Left forelimb (tissue), 1 donor: ENCODE data around the gene ZDHHC14.

Experiments
- DNase-seq: peaks from one replicate; pipeline ENCODE4 v3.0.0-alpha.2; 2018; ENCODE audit warnings: low spot score

Gene ZDHHC14

GRCh38 chr6:157668713-157669112 is 287.7 kb downstream of the ZDHHC14 start:
- DNase-seq = no peak

GRCh38 chr6:157669323-157669722 is 288.3 kb downstream of the ZDHHC14 start:
- no peak for DNase-seq

- DNase-seq = peak; percentile 85
Measured at GRCh38 chr6:157669747-157670216, 288.8 kb downstream of the ZDHHC14 start.

- DNase-seq = no peak
Measured at GRCh38 chr6:157670466-157671186, 289.6 kb downstream of the ZDHHC14 start.

- DNase-seq = no peak
Measured at GRCh38 chr6:157672726-157673412, 291.9 kb downstream of the ZDHHC14 start.

- no peak for DNase-seq
Measured at GRCh38 chr6:157673596-157673995, 292.6 kb downstream of the ZDHHC14 start.

- no peak for DNase-seq
Measured at GRCh38 chr6:157674061-157674460, 293.1 kb downstream of the ZDHHC14 start.

- DNase-seq = no peak
Measured at GRCh38 chr6:157675831-157676230, 294.8 kb downstream of the ZDHHC14 start.

GRCh38 chr6:157676241-157676640 is 295.3 kb downstream of the ZDHHC14 start:
- DNase-seq = no peak

GRCh38 chr6:157677235-157677634 is 296.2 kb downstream of the ZDHHC14 start:
- no peak for DNase-seq

- DNase-seq = no peak
Measured at GRCh38 chr6:157679605-157680580, 298.9 kb downstream of the ZDHHC14 start.

GRCh38 chr6:157681041-157681650 is 300.2 kb downstream of the ZDHHC14 start:
- no peak for DNase-seq

- no peak for DNase-seq
Measured at GRCh38 chr6:157682856-157683481, 302.0 kb downstream of the ZDHHC14 start.

- DNase-seq = no peak
Measured at GRCh38 chr6:157683707-157684106, 302.7 kb downstream of the ZDHHC14 start.

GRCh38 chr6:157684620-157685299 is 303.8 kb downstream of the ZDHHC14 start:
- DNase-seq = no peak

GRCh38 chr6:157685596-157686280 is 304.7 kb downstream of the ZDHHC14 start:
- DNase-seq = no peak

GRCh38 chr6:157688275-157688959 is 307.4 kb downstream of the ZDHHC14 start:
- no peak for DNase-seq

GRCh38 chr6:157688960-157689599 is 308.1 kb downstream of the ZDHHC14 start:
- no peak for DNase-seq

- no peak for DNase-seq
Measured at GRCh38 chr6:157689875-157690274, 308.9 kb downstream of the ZDHHC14 start.
